Neural crest cell (in vitro differentiated cells): Measurements from ENCODE around the gene ATP6V0C. TPM values are rescaled to one million over a fixed set of nuclear protein-coding genes. Genes with fewer than 3 reads are reported as not detected.

ENCODE experiments used
- DNase-seq: peaks from one replicate; pipeline ENCODE4 v3.0.0; 2021; ENCODE audit warnings: low read depth, mixed read lengths, low spot score
- H3K27ac Mint-ChIP-seq: one replicate; pipeline ENCODE4 v1.8.0; 2021; ENCODE audit warnings: mild to moderate bottlenecking, mixed read lengths; ENCODE audit not compliant: unreplicated experiment
- H3K27me3 Mint-ChIP-seq: 2 replicates; pipeline ENCODE4 v1.8.0; 2021; ENCODE audit warnings: low read depth, mild to moderate bottlenecking, mixed read lengths
- H3K36me3 Mint-ChIP-seq: 2 replicates; pipeline ENCODE4 v1.8.0; 2021; ENCODE audit warnings: low read depth, mild to moderate bottlenecking, mixed read lengths
- H3K4me1 Mint-ChIP-seq: 2 replicates; pipeline ENCODE4 v1.8.0; 2021; ENCODE audit warnings: mixed read lengths
- H3K4me3 Mint-ChIP-seq: one replicate; pipeline ENCODE4 v1.8.0; 2021; ENCODE audit warnings: mild to moderate bottlenecking, mixed read lengths
- H3K9me3 Mint-ChIP-seq: 2 replicates; pipeline ENCODE4 v1.8.0; 2021; ENCODE audit warnings: mixed read lengths
- CTCF ChIP-seq: fragments of 200-600 bp; sonication (generic); conservative IDR thresholded peaks from 2 replicates; pipeline ENCODE4 v1.5.0; 2021; ENCODE audit warnings: antibody characterized with exemption, mild to moderate bottlenecking
- total RNA-seq: library from RNA; stranded (reverse); gene quantifications from 2 replicates; pipeline ENCODE4 v1.2.1, GENCODE V29; 2021

The ATP6V0C gene
- total RNA-seq, 1 donor from 2014 or later, result 154 TPM

DNA sequence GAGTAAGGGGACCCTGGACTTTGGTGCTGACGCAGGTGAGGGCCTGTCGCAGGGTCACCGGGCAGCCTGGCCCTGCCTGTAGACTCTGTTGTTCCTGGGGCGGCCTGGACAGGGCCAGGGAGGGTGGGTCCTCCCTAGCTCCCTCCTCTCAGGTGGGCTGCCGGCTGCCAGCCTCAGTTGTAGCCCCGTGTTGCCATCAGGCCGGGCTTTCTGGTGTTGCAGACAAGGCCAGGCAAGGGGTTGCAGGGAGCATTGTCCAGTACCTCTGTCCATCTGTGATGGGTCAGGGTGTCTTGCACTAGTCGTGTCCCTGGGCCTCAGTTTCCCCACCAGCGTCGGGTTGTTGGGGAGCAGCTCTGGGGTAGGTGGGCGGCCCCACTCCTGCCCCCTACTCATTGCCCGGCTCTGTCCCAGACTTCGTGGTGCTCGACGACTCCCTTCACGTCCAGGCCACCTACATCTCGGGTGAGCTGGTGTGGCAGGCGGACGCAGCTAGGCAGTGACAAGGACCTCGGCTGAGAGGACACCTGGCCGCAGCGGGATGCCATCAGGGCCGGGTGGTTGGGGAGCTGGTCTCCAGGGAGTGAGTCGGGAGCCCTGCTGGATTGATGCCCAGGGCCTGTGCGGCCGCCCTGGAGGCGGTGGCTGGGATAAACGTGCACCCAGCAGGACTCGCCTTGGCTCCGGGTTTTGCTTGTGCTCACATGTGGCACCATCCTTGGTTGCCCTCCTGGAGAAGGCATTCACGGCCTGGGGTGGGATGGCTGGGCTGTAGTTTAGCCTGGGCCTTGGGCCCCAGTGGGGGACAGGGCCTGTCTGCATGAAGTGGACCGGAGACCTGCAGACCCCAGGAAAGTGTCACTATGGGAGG lies 15.5 kb downstream of the ATP6V0C start:
- Mint-ChIP-seq H3K4me1 (peaks cover 13% of the 10 kb centered on the region), H3K27ac (no peak overlapping the region), H3K27me3 (peaks cover 14% of the 10 kb centered on the region), H3K36me3 (peaks cover 2% of the 10 kb centered on the region), H3K9me3 (no peaks in the 10 kb centered on the region), H3K4me3 (peak overlapping the region; percentile 38)
- peak; percentile 19 for TF ChIP-seq CTCF
- no peak for DNase-seq

- Mint-ChIP-seq H3K4me3 (peak overlapping the region; percentile 69), H3K27me3 (peaks cover 17% of the 10 kb centered on the region), H3K36me3 (no peaks in the 10 kb centered on the region), H3K9me3 (no peaks in the 10 kb centered on the region), H3K27ac (no peak overlapping the region), H3K4me1 (peaks cover 16% of the 10 kb centered on the region)
- DNase-seq, result no peak
- no peak for TF ChIP-seq CTCF
These were observed 16.3 kb downstream of the ATP6V0C start for GRCh38 chr16:2529961-2530628.

DNA sequence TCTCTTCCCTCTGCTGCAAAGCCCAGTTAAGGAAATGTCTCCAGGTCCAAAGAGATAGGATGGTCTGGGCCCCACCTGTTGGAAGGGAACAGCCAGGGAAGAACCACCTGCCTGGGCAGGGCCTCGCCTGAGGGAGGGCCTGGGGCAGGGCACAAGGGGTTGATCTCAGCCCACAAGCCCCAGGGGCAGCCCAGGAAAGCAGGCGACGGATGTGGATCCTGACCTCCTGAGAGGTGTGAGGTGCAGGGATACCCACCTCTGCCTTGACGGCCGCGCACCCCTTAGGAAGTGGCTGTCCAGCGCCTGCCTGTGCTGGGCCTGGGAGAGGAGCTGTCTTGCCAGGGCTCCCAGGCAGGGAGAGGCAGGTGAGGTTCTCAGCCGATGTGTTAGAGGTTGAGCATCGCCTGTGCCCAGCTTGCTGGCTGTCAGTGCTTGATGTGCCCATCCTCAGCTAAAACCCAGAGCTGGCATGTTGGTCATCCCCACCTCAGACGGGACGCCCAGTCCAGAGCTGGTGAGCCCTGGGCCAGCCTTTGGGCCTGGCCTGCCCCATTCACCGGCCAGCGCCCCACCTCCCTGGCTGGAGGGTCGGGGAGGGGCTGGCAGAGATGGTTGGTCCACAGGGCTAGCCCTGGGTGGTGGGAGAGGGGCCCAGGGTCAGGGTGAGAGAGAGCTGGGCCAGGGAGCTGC lies 17.0 kb downstream of the ATP6V0C start:
- Mint-ChIP-seq H3K9me3 (no peaks in the 10 kb centered on the region), H3K4me1 (peaks cover 19% of the 10 kb centered on the region), H3K36me3 (no peaks in the 10 kb centered on the region), H3K27ac (no peak overlapping the region), H3K27me3 (peaks cover 17% of the 10 kb centered on the region), H3K4me3 (peak overlapping the region; percentile 92)
- TF ChIP-seq CTCF, result no peak
- DNase-seq, result no peak

DNA sequence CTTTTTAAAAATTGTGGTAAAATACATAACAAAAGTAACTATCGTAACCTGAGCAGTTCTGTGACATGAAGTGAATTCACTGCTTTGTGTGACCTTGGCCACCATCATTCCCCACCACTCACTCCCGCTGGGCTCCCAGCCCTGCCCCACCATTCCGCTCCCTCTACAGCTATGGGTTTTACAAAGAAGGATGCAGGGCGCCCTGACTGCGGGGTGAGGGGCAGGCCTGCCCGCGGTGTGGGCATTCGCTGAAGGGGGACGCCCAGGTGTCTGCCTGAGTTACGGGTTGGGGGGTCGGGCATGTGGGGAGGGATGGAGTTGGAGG lies 17.6 kb downstream of the ATP6V0C start, which contains the start of gene CEMP1:
CEMP1 (minus strand) TSS at position 38 of the 325 bp plus-strand sequence. CDS start 335 bp downstream, outside the sequence.
- Mint-ChIP-seq H3K27ac (peak within 1 kb of the TSS; percentile 87), H3K36me3 (no peaks in the 10 kb centered on the region), H3K9me3 (no peaks in the 10 kb centered on the region), H3K4me3 (peak within 1 kb of the TSS; percentile 92), H3K4me1 (peaks cover 24% of the 10 kb centered on the region), H3K27me3 (peaks cover 17% of the 10 kb centered on the region)
- DNase-seq, result no peak
- TF ChIP-seq CTCF, result no peak

- Mint-ChIP-seq H3K4me3 (peak overlapping the region; percentile 92), H3K9me3 (no peaks in the 10 kb centered on the region), H3K36me3 (no peaks in the 10 kb centered on the region), H3K27me3 (peaks cover 17% of the 10 kb centered on the region), H3K27ac (peak overlapping the region; percentile 87), H3K4me1 (peaks cover 28% of the 10 kb centered on the region)
- no peak for TF ChIP-seq CTCF
- DNase-seq, result peak; percentile 94
These were observed 18.1 kb downstream of the ATP6V0C start for GRCh38 chr16:2531696-2532493.
